ENCODE measurements around the gene SPTA1.
A peak's percentile ranks its signal among the peaks of the same experiment; 100 is the strongest.

Gene SPTA1

GRCh38 chr1:158687037-158687436 lies 522 bp upstream of the SPTA1 start:
- Histone ChIP-seq H3K4me3 (no peak overlapping the region), H3K27me3 (no peaks in the 10 kb centered on the region), H3K4me2 (no peak overlapping the region), H3K9ac (no peak overlapping the region), H3K9me3 (no peaks in the 10 kb centered on the region), H3K36me3 (no peaks in the 10 kb centered on the region), H3K27ac (no peak overlapping the region), H3K4me1 (no peaks in the 10 kb centered on the region), H4K20me1 (no peaks in the 10 kb centered on the region)
- TF ChIP-seq Cebpa-rat (IDR thresholded peaks at IDR 0.05) = no peak

GRCh38 chr1:158685085-158685484 lies 1.4 kb downstream of the SPTA1 start:
- no peak overlapping the region for H3K4me2 ChIP-seq
- no peak overlapping the region for H3K27ac ChIP-seq
- no peaks in the 10 kb centered on the region for H3K9me3 ChIP-seq
- no peak overlapping the region for H3K4me3 ChIP-seq
- no peaks in the 10 kb centered on the region for H4K20me1 ChIP-seq
- H3K4me1 ChIP-seq = no peaks in the 10 kb centered on the region
- no peaks in the 10 kb centered on the region for H3K27me3 ChIP-seq
- H3K36me3 ChIP-seq = no peaks in the 10 kb centered on the region
- H3K9ac ChIP-seq = no peak overlapping the region
- no peak for TF ChIP-seq Cebpa-rat (IDR thresholded peaks at IDR 0.05)

GRCh38 chr1:158681606-158682005 lies 4.9 kb downstream of the SPTA1 start:
- no peak overlapping the region for H3K4me3 ChIP-seq
- H3K4me1 ChIP-seq = no peaks in the 10 kb centered on the region
- H3K36me3 ChIP-seq = no peaks in the 10 kb centered on the region
- H3K27me3 ChIP-seq = no peaks in the 10 kb centered on the region
- no peak overlapping the region for H3K4me2 ChIP-seq
- H4K20me1 ChIP-seq = no peaks in the 10 kb centered on the region
- no peaks in the 10 kb centered on the region for H3K9me3 ChIP-seq
- H3K27ac ChIP-seq = no peak overlapping the region
- H3K9ac ChIP-seq = no peak overlapping the region
- TF ChIP-seq Cebpa-rat (IDR thresholded peaks at IDR 0.05) = no peak

GRCh38 chr1:158679289-158679688 lies 7.2 kb downstream of the SPTA1 start:
- no peaks in the 10 kb centered on the region for H3K36me3 ChIP-seq
- no peak overlapping the region for H3K9ac ChIP-seq
- H3K9me3 ChIP-seq = no peaks in the 10 kb centered on the region
- H3K27me3 ChIP-seq = no peaks in the 10 kb centered on the region
- H3K4me2 ChIP-seq = no peak overlapping the region
- no peak overlapping the region for H3K4me3 ChIP-seq
- TF ChIP-seq Cebpa-rat (IDR thresholded peaks at IDR 0.05) = no peak
- no peaks in the 10 kb centered on the region for H3K4me1 ChIP-seq
- H4K20me1 ChIP-seq = no peaks in the 10 kb centered on the region
- H3K27ac ChIP-seq = no peak overlapping the region

GRCh38 chr1:158675563-158676323 lies 10.8 kb downstream of the SPTA1 start:
- no peaks in the 10 kb centered on the region for H3K27me3 ChIP-seq
- no peaks in the 10 kb centered on the region for H4K20me1 ChIP-seq
- no peak overlapping the region for H3K27ac ChIP-seq
- no peak overlapping the region for H3K4me2 ChIP-seq
- no peaks in the 10 kb centered on the region for H3K9me3 ChIP-seq
- no peaks in the 10 kb centered on the region for H3K4me1 ChIP-seq
- H3K9ac ChIP-seq = no peak overlapping the region
- no peak overlapping the region for H3K4me3 ChIP-seq
- TF ChIP-seq Cebpa-rat (IDR thresholded peaks at IDR 0.05) = no peak
- H3K36me3 ChIP-seq = no peaks in the 10 kb centered on the region

- Histone ChIP-seq H3K4me2 (no peak overlapping the region), H3K36me3 (no peaks in the 10 kb centered on the region), H3K27me3 (no peaks in the 10 kb centered on the region), H3K27ac (no peak overlapping the region), H3K4me3 (no peak overlapping the region), H3K9ac (no peak overlapping the region), H3K4me1 (no peaks in the 10 kb centered on the region), H4K20me1 (no peaks in the 10 kb centered on the region), H3K9me3 (no peaks in the 10 kb centered on the region)
- TF ChIP-seq Cebpa-rat (IDR thresholded peaks at IDR 0.05) = no peak
These were observed 12.2 kb downstream of the SPTA1 start for GRCh38 chr1:158674302-158674701.

- H3K9ac ChIP-seq = no peak overlapping the region
- no peak overlapping the region for H3K27ac ChIP-seq
- TF ChIP-seq Cebpa-rat (IDR thresholded peaks at IDR 0.05) = no peak
- H3K9me3 ChIP-seq = no peaks in the 10 kb centered on the region
- no peaks in the 10 kb centered on the region for H3K36me3 ChIP-seq
- no peak overlapping the region for H3K4me3 ChIP-seq
- no peaks in the 10 kb centered on the region for H3K27me3 ChIP-seq
- no peaks in the 10 kb centered on the region for H3K4me1 ChIP-seq
- H3K4me2 ChIP-seq = no peak overlapping the region
- H4K20me1 ChIP-seq = no peaks in the 10 kb centered on the region
These were observed 20.5 kb downstream of the SPTA1 start for GRCh38 chr1:158666037-158666436.

GRCh38 chr1:158654571-158654970 lies 31.9 kb downstream of the SPTA1 start:
- Histone ChIP-seq H3K27me3 (no peaks in the 10 kb centered on the region), H3K27ac (peak overlapping the region; percentile 78), H3K9me3 (no peaks in the 10 kb centered on the region), H3K4me1 (peaks cover 45% of the 10 kb centered on the region), H3K4me2 (peak overlapping the region; percentile 67), H3K9ac (peak overlapping the region; percentile 48; the same call in 1 of the 2 replicates), H3K4me3 (no peak overlapping the region), H4K20me1 (no peaks in the 10 kb centered on the region), H3K36me3 (no peaks in the 10 kb centered on the region)
- no peak for TF ChIP-seq Cebpa-rat (IDR thresholded peaks at IDR 0.05)

- Histone ChIP-seq H3K4me1 (peaks cover 45% of the 10 kb centered on the region), H3K9me3 (no peaks in the 10 kb centered on the region), H3K27me3 (no peaks in the 10 kb centered on the region), H3K36me3 (no peaks in the 10 kb centered on the region), H3K4me2 (peak overlapping the region; percentile 67), H3K4me3 (no peak overlapping the region), H3K9ac (peak overlapping the region; percentile 48; the same call in 1 of the 2 replicates), H3K27ac (peak overlapping the region; percentile 78), H4K20me1 (no peaks in the 10 kb centered on the region)
- TF ChIP-seq Cebpa-rat (IDR thresholded peaks at IDR 0.05) = no peak
These were observed 32.4 kb downstream of the SPTA1 start for GRCh38 chr1:158654086-158654485.

- no peak overlapping the region for H3K4me3 ChIP-seq
- H3K4me1 ChIP-seq = peaks cover 45% of the 10 kb centered on the region
- H3K27me3 ChIP-seq = no peaks in the 10 kb centered on the region
- no peaks in the 10 kb centered on the region for H3K36me3 ChIP-seq
- H3K9ac ChIP-seq = no peak overlapping the region
- H3K9me3 ChIP-seq = no peaks in the 10 kb centered on the region
- no peaks in the 10 kb centered on the region for H4K20me1 ChIP-seq
- TF ChIP-seq Cebpa-rat (IDR thresholded peaks at IDR 0.05) = no peak
- H3K4me2 ChIP-seq = peak overlapping the region; percentile 67
- H3K27ac ChIP-seq = peak overlapping the region; percentile 78
These were observed 33.7 kb downstream of the SPTA1 start for GRCh38 chr1:158652721-158653334.

All from BLaER1 (cell line).